ENCODE measurements around the gene FGL2. TPM values are rescaled to one million over a fixed set of nuclear protein-coding genes. Genes with fewer than 3 reads are reported as not detected.

FGL2 gene
- total RNA-seq, 4 donors from 2014 or later: 199 to 756 (median 378) TPM

Other genes starting within 250 kb of the FGL2 start
- gene SPDYE17, start 167.5 kb downstream of the FGL2 start, total RNA-seq: not detected
- gene SPDYE18, start 137.3 kb downstream of the FGL2 start, total RNA-seq: 1 to 10 TPM in 2 of 4 donors, not detected in 2; 2.3 to 3.1 TPM
- gene CCDC146, start 77.2 kb downstream of the FGL2 start, total RNA-seq: 10 to 100 TPM in 3 of 4 donors, 1 to 10 TPM in 1; 8.7 to 29.3 (median 20.1) TPM
- gene GSAP, start 216.5 kb upstream of the FGL2 start, total RNA-seq: 10 to 100 TPM; 12.8 to 23.7 (median 15.5) TPM